Hippocampal formation (tissue), 2 donors: ENCODE measurements around the gene FANCE.

ENCODE experiments used
- DNase-seq, 2 donors: peaks; one replicate each; lab custom pipeline; 2025; lab: John Stamatoyannopoulos, UW

FANCE gene

GRCh38 chr6:35468181-35468979 lies 16.2 kb downstream of the FANCE start, which contains the start of gene RPL10A:
RPL10A (plus strand) TSS chr6:35468401; CDS start chr6:35468435, 34 bp downstream.
- peak; percentile 91 to 92 for DNase-seq

DNA sequence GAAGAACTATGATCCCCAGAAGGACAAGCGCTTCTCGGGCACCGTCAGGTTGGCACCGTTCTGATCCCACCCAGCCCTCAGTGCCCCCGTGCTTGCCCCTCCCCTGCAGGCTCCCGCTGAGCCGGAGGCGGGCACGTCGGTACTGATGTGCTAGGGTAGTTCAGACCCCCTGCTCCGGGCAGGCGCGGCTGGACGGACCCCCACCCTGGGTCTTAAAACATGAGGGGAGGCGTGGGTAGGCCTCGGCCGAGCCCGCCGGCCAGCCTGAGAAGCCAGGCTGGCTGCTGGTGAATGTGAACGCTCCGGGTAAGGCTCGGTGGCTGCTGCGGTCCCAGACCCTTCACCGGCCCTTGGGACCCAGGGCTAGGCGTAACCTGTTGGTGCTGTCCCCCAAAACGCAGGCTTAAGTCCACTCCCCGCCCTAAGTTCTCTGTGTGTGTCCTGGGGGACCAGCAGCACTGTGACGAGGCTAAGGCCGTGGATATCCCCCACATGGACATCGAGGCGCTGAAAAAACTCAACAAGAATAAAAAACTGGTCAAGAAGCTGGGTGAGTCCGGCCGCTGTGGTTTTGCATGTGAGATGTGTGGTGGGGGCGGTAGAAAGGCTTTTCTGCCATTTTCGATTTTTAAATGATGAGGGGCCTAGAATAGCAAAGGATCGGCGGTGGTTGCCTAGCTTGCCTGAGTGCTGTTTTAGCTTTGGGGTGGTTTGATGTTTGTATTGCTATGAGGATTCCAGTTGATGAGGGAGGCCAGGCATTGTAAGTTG lies 17.0 kb downstream of the FANCE start:
- no peak for DNase-seq

DNA sequence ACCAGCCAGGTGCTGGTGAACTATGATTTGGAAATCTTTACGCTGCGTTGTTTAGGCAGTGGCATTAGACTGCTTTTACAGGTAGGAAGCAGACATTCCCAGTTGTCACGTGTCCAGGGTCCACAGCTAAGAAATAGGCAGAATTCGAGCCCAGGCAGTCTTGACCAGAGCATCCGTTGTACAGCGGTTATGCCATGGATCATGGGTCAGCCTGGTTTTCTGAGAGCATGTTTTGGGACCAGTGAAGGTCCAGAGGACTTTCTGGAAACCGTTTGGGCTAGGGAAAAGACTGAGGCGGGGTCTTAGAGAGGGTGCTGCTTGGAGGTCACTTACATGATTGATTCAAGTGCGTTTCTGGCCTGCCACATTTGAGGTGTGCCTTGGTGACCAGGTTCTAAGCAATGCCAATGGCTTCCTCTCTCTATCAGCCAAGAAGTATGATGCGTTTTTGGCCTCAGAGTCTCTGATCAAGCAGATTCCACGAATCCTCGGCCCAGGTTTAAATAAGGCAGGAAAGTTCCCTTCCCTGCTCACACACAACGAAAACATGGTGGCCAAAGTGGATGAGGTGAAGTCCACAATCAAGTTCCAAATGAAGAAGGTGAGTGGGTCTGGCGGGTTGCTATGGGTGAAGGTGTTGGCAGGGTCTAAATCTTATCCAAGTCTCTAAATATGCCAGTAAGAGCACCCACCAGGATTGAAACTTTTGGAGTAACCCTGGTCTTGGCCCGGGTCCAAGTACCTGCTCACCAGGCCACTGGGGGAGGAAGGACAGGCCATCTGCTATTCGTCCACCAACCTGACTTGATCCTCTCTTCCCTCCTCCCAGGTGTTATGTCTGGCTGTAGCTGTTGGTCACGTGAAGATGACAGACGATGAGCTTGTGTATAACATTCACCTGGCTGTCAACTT lies 17.9 kb downstream of the FANCE start:
- no peak for DNase-seq

DNA sequence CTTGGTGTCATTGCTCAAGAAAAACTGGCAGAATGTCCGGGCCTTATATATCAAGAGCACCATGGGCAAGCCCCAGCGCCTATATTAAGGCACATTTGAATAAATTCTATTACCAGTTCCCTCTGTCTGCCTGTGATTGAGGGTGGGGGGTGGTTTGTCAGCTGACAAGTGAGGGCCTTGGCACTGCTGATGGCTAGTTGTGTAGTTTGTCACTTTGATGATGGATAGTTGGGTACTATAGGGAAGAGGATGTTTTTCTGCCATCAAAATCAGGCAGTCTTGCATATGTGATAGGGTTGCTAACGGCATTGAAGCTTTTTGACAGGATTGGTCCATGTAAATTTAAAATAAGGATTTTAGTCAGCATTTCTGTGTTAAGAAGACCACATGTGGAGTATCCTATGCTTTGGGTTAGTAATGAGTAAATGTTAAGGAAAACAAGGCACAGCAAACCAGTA lies 18.6 kb downstream of the FANCE start:
- no peak for DNase-seq

DNA sequence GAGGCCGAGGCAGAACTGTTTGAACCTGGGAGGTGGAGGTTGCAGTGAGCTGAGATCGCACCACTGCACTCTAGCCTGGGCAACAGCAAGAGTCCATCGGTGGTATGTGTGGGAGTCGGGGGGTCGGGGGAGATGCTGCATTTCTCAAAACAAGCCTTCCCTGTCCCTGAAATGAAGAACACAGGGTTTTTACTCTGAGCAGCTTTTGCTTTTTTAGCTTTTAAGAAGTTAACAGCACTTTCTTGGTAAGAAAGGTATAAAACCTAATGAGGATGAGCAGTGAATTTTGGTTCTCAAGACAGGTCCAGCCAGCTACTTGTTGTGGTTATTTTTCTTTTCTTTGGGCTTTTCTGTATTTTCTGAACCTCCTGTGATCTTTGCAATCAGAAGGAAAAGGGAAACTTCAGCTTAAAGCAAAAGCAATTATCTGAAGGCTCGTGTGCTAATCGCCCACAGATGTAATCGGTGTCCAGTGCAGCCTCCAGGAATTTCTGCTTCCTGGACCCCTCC lies 19.8 kb downstream of the FANCE start:
- DNase-seq, result no peak

DNA sequence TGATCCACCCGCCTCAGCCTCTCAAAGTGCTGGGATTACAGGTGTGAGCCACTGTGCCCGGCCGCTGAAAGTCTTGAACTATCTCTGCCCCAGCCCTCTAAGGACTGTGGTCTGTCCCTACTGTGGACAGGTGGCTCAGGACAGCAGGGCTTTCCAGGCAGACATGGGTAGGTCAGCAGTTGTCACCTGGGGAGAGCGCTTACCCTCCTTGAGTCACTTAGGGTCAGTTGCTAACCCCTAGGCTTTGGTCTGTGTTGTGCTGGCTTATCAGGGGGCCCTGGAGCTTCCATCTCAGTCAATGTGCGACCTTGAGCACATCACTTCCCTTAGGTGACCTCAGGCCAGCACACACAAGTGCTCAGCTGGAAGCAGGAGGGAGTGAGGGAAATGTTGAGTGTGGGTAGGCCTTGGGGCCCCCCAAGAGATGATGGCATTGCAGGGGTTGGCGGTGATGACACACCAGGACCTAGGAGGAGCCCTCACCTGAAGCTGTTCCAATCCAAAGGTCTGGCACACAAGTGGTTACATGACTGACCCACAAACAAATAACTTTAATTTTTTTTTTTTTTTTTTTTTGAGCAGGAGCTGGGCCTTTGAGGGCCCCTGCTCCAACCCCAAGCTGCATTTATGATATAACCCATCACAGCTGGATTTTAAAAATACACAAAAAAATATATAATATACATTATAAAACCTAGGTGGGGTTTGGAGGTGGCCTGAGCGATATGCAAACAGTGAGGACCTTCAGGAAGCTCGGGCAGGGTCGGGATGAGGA lies 21.1 kb downstream of the FANCE start:
- DNase-seq, result no peak

- no peak for DNase-seq
Observed at GRCh38 chr6:35473850-35474130, 21.7 kb downstream of the FANCE start.

GRCh38 chr6:35474131-35474941 lies 22.2 kb downstream of the FANCE start:
- DNase-seq, result no peak

DNA sequence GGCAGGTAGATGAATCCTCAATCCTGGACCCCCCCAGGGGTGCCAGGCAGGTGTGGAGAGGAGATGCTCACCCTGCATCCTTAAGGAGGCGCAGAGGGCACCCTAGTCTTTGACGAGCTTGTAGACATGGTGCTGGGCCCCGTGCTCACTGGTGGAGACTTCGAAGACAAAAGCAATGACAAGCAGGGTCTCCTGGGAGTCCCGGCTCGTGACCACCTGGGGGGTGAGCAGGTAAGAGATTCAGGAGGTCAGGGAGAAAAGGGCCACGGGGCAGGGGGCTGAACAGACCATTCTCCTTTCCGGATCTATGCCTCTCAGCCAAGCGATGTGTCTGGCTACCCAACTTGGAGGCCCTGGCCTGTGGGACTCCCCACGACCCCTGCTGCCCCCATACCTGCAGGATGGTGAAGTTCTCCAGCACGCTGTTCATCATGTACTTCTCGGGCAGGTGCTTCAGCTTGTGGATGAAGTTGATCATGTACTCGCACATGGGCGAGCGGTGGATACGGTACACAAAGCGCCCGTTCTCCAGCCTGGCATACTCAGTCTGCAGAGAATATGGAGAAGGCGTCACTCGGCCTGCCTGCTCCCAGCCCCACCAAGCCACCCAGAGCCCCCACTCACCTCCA lies 22.9 kb downstream of the FANCE start:
- no peak for DNase-seq

DNA sequence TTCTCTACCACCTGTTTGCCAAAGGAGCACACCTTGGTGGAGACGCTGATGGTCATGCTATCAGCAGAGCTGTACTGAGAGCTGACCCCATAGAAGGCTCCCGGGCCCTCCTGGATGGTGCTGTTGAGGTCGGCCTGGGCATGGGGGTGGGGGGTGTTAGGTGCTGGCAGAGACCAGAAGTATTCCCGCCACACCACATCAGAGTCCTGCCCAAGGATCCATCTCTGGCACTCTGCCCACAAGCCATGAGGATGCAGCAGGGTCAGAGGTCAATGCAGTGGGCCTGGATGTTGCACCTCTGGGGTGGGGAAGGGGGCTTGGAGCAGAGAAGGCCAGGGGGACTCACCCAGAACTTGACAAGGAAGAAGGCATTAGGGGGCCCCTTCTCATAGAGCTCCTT lies 23.4 kb downstream of the FANCE start:
- no peak for DNase-seq

DNA sequence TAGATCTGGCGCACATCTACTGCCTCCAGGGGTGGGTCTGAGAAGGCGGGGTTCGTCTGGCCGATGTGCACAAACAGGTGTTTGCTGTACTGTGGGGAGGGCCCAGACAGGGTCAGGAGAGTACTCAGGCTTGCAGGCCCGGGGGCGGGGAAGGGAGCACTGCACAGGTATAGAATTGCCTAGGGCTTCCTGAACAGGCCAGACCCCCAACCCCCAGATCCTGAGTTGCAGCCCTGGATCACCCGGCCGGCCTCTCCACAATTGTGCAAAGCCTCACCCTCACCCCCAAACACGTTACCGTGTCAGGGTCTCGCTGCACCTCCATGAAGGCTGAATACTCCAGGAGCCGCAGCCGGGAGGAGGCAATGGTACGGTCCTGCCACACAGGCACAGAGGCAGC lies 23.9 kb downstream of the FANCE start:
- no peak for DNase-seq

GRCh38 chr6:35477028-35477427 lies 24.9 kb downstream of the FANCE start:
- no peak for DNase-seq

DNA sequence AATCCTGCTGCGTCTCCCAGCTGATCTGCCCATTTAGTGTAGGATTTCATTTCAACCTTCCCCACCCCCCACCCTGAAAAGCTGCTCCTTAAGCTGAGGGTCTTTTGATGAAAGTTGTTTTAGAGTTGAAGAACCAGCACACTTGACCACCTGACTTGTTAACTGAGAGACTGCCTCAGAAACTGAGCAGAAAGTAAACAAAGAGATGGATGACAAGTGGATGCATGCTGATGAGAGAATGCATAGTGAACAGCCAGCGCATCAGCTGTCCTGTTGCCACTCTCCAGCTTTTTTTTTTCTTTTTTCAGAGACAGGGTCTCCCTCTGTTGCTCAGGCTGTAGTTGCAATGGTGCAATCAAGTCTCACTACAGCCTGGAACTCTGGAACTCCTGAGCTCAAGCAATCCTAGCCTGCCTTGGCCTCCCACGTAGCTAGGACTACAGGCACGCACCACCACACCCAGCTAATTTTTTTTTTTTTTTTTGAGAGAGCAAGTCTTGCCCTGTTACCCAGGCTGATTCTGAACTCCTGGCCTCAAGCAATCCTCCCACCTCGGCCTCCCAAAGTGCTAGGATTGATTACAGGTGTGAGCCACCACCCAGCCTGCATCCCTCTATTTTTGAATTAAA lies 25.5 kb downstream of the FANCE start:
- DNase-seq, result no peak

- no peak for DNase-seq
Observed at GRCh38 chr6:35478259-35478658, 26.1 kb downstream of the FANCE start.

- DNase-seq, result no peak
Observed at GRCh38 chr6:35480176-35480575, 28.0 kb downstream of the FANCE start.

DNA sequence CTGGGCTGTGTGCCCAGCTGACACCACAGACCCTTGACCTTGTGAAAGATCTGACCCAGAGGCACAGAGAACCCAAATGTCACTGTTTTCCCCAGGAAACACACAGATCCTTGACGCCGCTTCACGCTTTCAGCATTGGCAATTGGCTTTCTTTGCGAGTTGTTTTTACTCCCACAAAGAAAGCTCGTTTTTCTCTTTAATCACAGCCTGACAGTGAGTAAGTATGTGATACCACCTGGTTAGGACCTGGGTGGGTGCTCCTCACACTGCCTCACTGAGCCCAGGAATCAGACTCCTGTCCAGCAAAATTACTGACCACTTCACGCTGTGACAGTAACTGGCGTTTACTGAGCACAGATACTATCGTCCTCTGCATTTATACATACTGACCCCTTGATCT lies 29.1 kb downstream of the FANCE start:
- no peak for DNase-seq

DNA sequence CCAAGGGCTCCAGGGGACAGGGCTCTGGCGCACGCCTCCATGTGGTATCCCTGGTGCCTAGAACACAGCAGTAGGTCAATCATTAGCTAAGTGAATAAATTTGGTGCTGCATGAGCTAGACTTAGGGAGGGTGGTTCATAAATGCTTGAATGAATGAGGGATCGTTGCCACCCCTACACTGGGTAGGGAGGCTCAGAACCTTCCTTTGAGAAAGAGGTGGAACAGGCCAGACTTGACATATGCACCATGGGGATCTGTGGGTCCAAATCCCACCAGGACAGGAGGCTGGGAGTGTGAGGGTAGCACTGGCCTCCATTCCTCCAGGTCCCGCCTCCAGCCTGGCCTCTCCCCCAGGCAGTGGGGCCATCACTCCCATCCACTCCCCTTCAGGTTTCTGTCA lies 30.9 kb downstream of the FANCE start:
- no peak for DNase-seq

DNA sequence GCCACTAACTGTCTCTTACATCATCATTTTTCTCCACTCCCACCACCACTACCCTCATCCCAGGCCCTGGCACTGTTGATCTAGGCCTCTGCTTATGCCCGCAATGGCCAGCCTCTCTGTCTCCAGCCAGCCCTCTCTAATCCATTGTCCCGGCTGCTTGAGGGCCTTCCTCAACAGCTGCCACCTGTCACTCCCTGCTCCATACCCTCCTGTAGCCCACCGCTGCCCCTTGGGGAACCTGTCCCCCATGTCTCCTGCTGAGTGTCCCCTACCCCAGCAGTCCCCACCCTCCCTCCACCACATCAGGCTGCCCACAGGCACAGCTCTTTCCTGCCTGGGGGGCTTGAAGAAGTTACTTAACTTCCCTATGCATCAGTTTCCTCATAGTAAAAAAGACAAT lies 31.4 kb downstream of the FANCE start:
- no peak for DNase-seq

DNA sequence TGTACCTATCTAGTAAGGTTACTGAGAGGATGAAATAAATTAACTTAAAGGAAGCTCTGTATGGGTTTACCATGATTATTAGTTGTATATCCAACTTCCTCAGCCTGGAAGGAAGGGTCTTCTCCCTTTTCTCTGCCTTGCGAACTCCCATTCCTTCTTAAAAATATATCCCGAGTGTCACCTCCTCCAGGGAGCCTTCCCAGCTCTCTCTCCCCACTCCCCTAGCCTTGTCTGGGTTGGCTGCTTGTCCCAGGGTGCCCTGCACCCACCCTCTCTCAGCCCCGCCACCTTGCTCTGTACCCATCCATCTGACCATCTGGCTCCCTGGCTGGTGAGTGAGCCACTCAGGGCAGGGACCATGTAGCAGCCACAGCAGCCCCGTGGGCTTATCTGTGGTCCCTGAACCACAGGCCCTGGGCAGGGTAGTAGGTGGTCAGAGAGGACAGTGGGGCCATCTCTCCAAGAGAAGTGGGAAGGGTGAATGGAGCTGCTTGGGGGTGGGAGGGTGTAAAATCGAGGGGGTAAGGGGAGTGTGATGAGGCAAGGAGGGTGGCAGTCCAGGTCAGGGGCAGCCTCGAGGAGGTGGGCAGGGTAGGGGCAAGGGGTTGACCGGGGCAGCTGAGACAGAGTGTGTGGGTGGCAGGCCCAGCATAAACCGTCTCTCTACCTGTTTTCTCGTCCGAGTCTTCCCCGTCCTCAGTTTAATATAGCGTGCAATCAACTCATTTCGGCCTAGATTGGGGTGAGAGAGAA lies 31.9 kb downstream of the FANCE start:
- DNase-seq, result no peak
